ENCODE results near the gene RBX1.

RBX1 gene

GRCh38 chr22:40967111-40967760 is 16.1 kb downstream of the RBX1 start:
- H3K79me1 ChIP-seq (ENCODE audit: low read length): no peaks in the 10 kb centered on the region
- H4K91ac ChIP-seq (ENCODE audit: low read depth, low read length): no peak overlapping the region
- H3K4me1 ChIP-seq (ENCODE audit: control insufficient read depth in 1 of 2, insufficient read depth in 2 of 2, low read length in 2 of 2): no peaks in the 10 kb centered on the region
- no peak overlapping the region for H3K4me2 ChIP-seq (ENCODE audit: low read length)
- H3K14ac ChIP-seq (ENCODE audit: low read length): no peak overlapping the region
- no peak overlapping the region for H3K18ac ChIP-seq (ENCODE audit: low read length)
- H3K27me3 ChIP-seq (ENCODE audit: insufficient read depth, low read length): no peaks in the 10 kb centered on the region
- no peak overlapping the region for H4K12ac ChIP-seq (ENCODE audit: low read depth, low read length)
- no peaks in the 10 kb centered on the region for H3K79me2 ChIP-seq (ENCODE audit: control insufficient read depth, insufficient read depth, low read length, poor library complexity)
- H2BK120ac ChIP-seq (ENCODE audit: insufficient read depth, low read length, poor library complexity): no peak overlapping the region
- H3K23ac ChIP-seq (ENCODE audit: low read length): no peak overlapping the region
- no peak overlapping the region for H4K8ac ChIP-seq (ENCODE audit: low read depth, low read length)
- H3K4ac ChIP-seq (ENCODE audit: low read depth, low read length): no peak overlapping the region
- H2AK5ac ChIP-seq (ENCODE audit: low read length): no peak overlapping the region
- peaks cover 37 to 45% of the 10 kb centered on the region in 2 experiments for H3K36me3 ChIP-seq (ENCODE audit: control insufficient read depth in 1 of 2, insufficient read depth in 2 of 2, low read length in 2 of 2)
- no peaks in the 10 kb centered on the region for H3K9me3 ChIP-seq (ENCODE audit: insufficient read depth, low read depth, low read length)
- no peak for DNase-seq
- no peak overlapping the region for H2AFZ ChIP-seq (ENCODE audit: insufficient read depth, low read length, poor library complexity)
- H2BK12ac ChIP-seq (ENCODE audit: low read length): no peak overlapping the region
- H2BK5ac ChIP-seq (ENCODE audit: low read depth, low read length, poor library complexity): no peak overlapping the region
- no peak overlapping the region for H3K27ac ChIP-seq (ENCODE audit: low read depth, low read length)
- H3K9ac ChIP-seq (ENCODE audit: low read length): no peak overlapping the region
- H3K4me3 ChIP-seq (ENCODE audit: low read depth, low read length): no peak overlapping the region
- WGBS (ENCODE audit: extremely low coverage, insufficient coverage, insufficient read length): no CpG with 5 or more reads among the region's 8 CpGs

DNA sequence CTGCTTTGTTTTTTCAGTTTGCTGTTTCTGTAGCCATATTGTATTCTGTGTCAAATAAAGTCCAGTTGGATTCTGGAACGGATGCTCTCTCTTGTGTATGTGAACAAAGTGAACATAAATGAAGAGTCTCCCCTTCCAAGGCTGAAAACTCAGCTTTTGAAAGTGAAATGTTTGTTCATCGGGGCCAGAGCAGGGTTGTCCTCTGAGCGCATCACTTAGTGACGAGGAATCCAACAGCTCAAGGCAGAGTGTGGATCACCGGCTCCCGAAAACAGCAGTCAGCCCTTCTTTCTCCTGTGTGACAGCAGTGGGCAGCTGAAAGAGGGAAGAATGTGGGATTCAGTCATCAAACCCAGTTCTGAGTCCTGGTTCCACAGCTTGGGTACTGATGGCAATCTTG is 21.4 kb downstream of the RBX1 start:
- Histone ChIP-seq H2BK120ac (ENCODE audit: insufficient read depth, low read length, poor library complexity) (no peak overlapping the region), H3K9me3 (ENCODE audit: insufficient read depth, low read depth, low read length) (no peaks in the 10 kb centered on the region), H2AFZ (ENCODE audit: insufficient read depth, low read length, poor library complexity) (no peak overlapping the region), H2BK12ac (ENCODE audit: low read length) (no peak overlapping the region), H3K4me3 (ENCODE audit: low read depth, low read length) (no peak overlapping the region), H3K14ac (ENCODE audit: low read length) (no peak overlapping the region), H4K91ac (ENCODE audit: low read depth, low read length) (no peak overlapping the region), H3K4me1 (ENCODE audit: control insufficient read depth in 1 of 2, insufficient read depth in 2 of 2, low read length in 2 of 2) (no peaks in the 10 kb centered on the region), H3K9ac (ENCODE audit: low read length) (no peak overlapping the region), H3K4me2 (ENCODE audit: low read length) (no peak overlapping the region), H3K79me1 (ENCODE audit: low read length) (no peaks in the 10 kb centered on the region), H3K23ac (ENCODE audit: low read length) (no peak overlapping the region), H3K18ac (ENCODE audit: low read length) (no peak overlapping the region), H3K27me3 (ENCODE audit: insufficient read depth, low read length) (no peaks in the 10 kb centered on the region), H4K8ac (ENCODE audit: low read depth, low read length) (no peak overlapping the region), H2BK5ac (ENCODE audit: low read depth, low read length, poor library complexity) (no peak overlapping the region), H3K36me3 (ENCODE audit: control insufficient read depth in 1 of 2, insufficient read depth in 2 of 2, low read length in 2 of 2) (peaks cover 24% of the 10 kb centered on the region in 2 experiments), H3K27ac (ENCODE audit: low read depth, low read length) (no peak overlapping the region), H4K12ac (ENCODE audit: low read depth, low read length) (no peak overlapping the region), H3K79me2 (ENCODE audit: control insufficient read depth, insufficient read depth, low read length, poor library complexity) (no peaks in the 10 kb centered on the region), H2AK5ac (ENCODE audit: low read length) (no peak overlapping the region), H3K4ac (ENCODE audit: low read depth, low read length) (no peak overlapping the region)
- no CpG with 5 or more reads among the region's 6 CpGs for WGBS (ENCODE audit: extremely low coverage, insufficient coverage, insufficient read length)
- DNase-seq: no peak

DNA sequence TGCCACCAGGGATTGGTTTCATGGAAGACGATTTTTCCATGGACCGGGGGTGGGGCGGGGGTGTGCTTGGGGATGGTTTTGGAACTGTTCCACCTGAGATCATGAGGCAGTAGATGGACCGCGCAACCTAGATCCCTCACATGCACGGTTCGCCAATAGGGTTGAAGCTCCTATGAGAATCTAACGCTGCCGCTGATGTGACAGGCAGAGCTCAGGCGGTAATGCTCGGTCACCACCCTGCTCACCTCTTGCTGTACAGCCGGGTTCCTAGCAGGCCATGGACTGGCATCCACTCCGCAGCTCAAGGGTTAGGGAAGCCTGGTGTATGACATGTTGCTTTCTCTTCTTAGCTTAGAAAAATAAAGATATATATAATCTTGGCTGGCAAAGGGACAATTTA is 22.0 kb downstream of the RBX1 start:
- H4K8ac ChIP-seq (ENCODE audit: low read depth, low read length): no peak overlapping the region
- no peaks in the 10 kb centered on the region for H3K27me3 ChIP-seq (ENCODE audit: insufficient read depth, low read length)
- no peak overlapping the region for H3K23ac ChIP-seq (ENCODE audit: low read length)
- H4K12ac ChIP-seq (ENCODE audit: low read depth, low read length): no peak overlapping the region
- H2AK5ac ChIP-seq (ENCODE audit: low read length): no peak overlapping the region
- H2AFZ ChIP-seq (ENCODE audit: insufficient read depth, low read length, poor library complexity): no peak overlapping the region
- DNase-seq: no peak
- no peak overlapping the region for H3K4ac ChIP-seq (ENCODE audit: low read depth, low read length)
- H3K79me2 ChIP-seq (ENCODE audit: control insufficient read depth, insufficient read depth, low read length, poor library complexity): no peaks in the 10 kb centered on the region
- no peak overlapping the region for H3K27ac ChIP-seq (ENCODE audit: low read depth, low read length)
- no peak overlapping the region for H2BK12ac ChIP-seq (ENCODE audit: low read length)
- H4K91ac ChIP-seq (ENCODE audit: low read depth, low read length): no peak overlapping the region
- no peak overlapping the region for H3K4me2 ChIP-seq (ENCODE audit: low read length)
- no peak overlapping the region for H3K18ac ChIP-seq (ENCODE audit: low read length)
- WGBS (ENCODE audit: extremely low coverage, insufficient coverage, insufficient read length): no CpG with 5 or more reads among the region's 13 CpGs
- no peaks in the 10 kb centered on the region for H3K4me1 ChIP-seq (ENCODE audit: control insufficient read depth in 1 of 2, insufficient read depth in 2 of 2, low read length in 2 of 2)
- H3K9me3 ChIP-seq (ENCODE audit: insufficient read depth, low read depth, low read length): no peaks in the 10 kb centered on the region
- no peak overlapping the region for H3K9ac ChIP-seq (ENCODE audit: low read length)
- H3K36me3 ChIP-seq (ENCODE audit: control insufficient read depth in 1 of 2, insufficient read depth in 2 of 2, low read length in 2 of 2): peaks cover 19 to 22% of the 10 kb centered on the region in 2 experiments
- H3K79me1 ChIP-seq (ENCODE audit: low read length): no peaks in the 10 kb centered on the region
- no peak overlapping the region for H3K14ac ChIP-seq (ENCODE audit: low read length)
- H2BK120ac ChIP-seq (ENCODE audit: insufficient read depth, low read length, poor library complexity): no peak overlapping the region
- H3K4me3 ChIP-seq (ENCODE audit: low read depth, low read length): no peak overlapping the region
- no peak overlapping the region for H2BK5ac ChIP-seq (ENCODE audit: low read depth, low read length, poor library complexity)

DNA sequence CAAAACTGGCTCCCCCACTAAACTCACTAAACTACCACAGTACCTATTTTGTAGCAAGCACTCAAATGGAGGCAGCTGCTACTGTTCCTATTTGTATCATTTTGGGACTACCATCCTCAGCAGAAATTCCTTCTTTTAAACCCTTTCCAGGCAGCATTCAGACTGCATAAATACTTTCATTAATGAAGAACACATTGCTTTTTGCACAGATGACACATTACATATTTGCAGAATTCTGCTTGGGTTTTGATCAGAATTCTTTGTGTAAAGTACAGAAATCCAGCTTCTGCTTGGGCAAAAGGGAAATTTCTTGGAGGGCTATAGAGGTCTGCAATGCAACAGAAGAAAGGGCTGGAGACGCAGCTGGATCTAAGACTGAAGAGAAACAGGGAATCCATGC is 24.2 kb downstream of the RBX1 start:
- no peak overlapping the region for H4K91ac ChIP-seq (ENCODE audit: low read depth, low read length)
- H3K27ac ChIP-seq (ENCODE audit: low read depth, low read length): no peak overlapping the region
- no peak overlapping the region for H3K4me2 ChIP-seq (ENCODE audit: low read length)
- no peaks in the 10 kb centered on the region for H3K79me1 ChIP-seq (ENCODE audit: low read length)
- H3K23ac ChIP-seq (ENCODE audit: low read length): no peak overlapping the region
- H3K14ac ChIP-seq (ENCODE audit: low read length): no peak overlapping the region
- H3K4me1 ChIP-seq (ENCODE audit: control insufficient read depth in 1 of 2, insufficient read depth in 2 of 2, low read length in 2 of 2): no peaks in the 10 kb centered on the region
- H2BK5ac ChIP-seq (ENCODE audit: low read depth, low read length, poor library complexity): no peak overlapping the region
- H3K36me3 ChIP-seq (ENCODE audit: control insufficient read depth in 1 of 2, insufficient read depth in 2 of 2, low read length in 2 of 2): peaks cover 8 to 9% of the 10 kb centered on the region in 2 experiments
- H3K4me3 ChIP-seq (ENCODE audit: low read depth, low read length): no peak overlapping the region
- DNase-seq: no peak
- H3K9me3 ChIP-seq (ENCODE audit: insufficient read depth, low read depth, low read length): no peaks in the 10 kb centered on the region
- H2BK120ac ChIP-seq (ENCODE audit: insufficient read depth, low read length, poor library complexity): no peak overlapping the region
- H3K9ac ChIP-seq (ENCODE audit: low read length): no peak overlapping the region
- no peaks in the 10 kb centered on the region for H3K79me2 ChIP-seq (ENCODE audit: control insufficient read depth, insufficient read depth, low read length, poor library complexity)
- no peak overlapping the region for H2AFZ ChIP-seq (ENCODE audit: insufficient read depth, low read length, poor library complexity)
- H3K27me3 ChIP-seq (ENCODE audit: insufficient read depth, low read length): no peaks in the 10 kb centered on the region
- no peak overlapping the region for H3K4ac ChIP-seq (ENCODE audit: low read depth, low read length)
- H4K12ac ChIP-seq (ENCODE audit: low read depth, low read length): no peak overlapping the region
- H2BK12ac ChIP-seq (ENCODE audit: low read length): no peak overlapping the region
- no peak overlapping the region for H3K18ac ChIP-seq (ENCODE audit: low read length)
- WGBS (ENCODE audit: extremely low coverage, insufficient coverage, insufficient read length): no CpG with 5 or more reads among the region's 1 CpG
- no peak overlapping the region for H2AK5ac ChIP-seq (ENCODE audit: low read length)
- no peak overlapping the region for H4K8ac ChIP-seq (ENCODE audit: low read depth, low read length)
